Heart right ventricle (tissue), 16 donors: ENCODE results near the gene PSMD10. TPM values are rescaled to one million over a fixed set of nuclear protein-coding genes. Genes with fewer than 3 reads are reported as not detected.

ENCODE experiments used
- ATAC-seq, 8 donors: fragments of 200-7000 bp; cut with Tn5 transposase; one replicate each; pipeline ENCODE4 v1.9.1; 2020; ENCODE audit warnings: mild to moderate bottlenecking in 8 of 8, moderate library complexity in 8 of 8, moderate number of reproducible peaks in 1 of 8
- DNase-seq, 2 donors: peaks; one replicate each; pipeline ENCODE4 v3.0.0-alpha.2; 2020
- H3K27ac ChIP-seq, 10 donors: fragments of 200-600 bp; sonication (generic) in 2 of 10; one replicate each; pipeline versions ENCODE4 v1.5.0 to v1.8.0; 2020 to 2022; ENCODE audit warnings: mild to moderate bottlenecking in 3 of 10
- H3K27me3 ChIP-seq, 7 donors: fragments of 200-600 bp; one replicate each; pipeline ENCODE4 v1.8.0; 2021 to 2022; ENCODE audit warnings: mild to moderate bottlenecking in 2 of 7
- H3K36me3 ChIP-seq, 9 donors: fragments of 200-600 bp; sonication (generic) in 1 of 9; one replicate each; pipeline versions ENCODE4 v1.5.0 to v1.8.0; 2020 to 2022; ENCODE audit warnings: mild to moderate bottlenecking in 2 of 9
- H3K4me1 ChIP-seq, 9 donors: fragments of 200-600 bp; sonication (generic) in 1 of 9; one replicate each; pipeline versions ENCODE4 v1.5.0 to v1.8.0; 2020 to 2022; ENCODE audit warnings: mild to moderate bottlenecking in 4 of 9
- H3K4me3 ChIP-seq, 10 donors: fragments of 200-600 bp; sonication (generic) in 2 of 10; one replicate each; pipeline versions ENCODE4 v1.5.0 to v1.8.0; 2020 to 2022; ENCODE audit warnings: mild to moderate bottlenecking in 7 of 10, moderate library complexity in 2 of 10
- H3K9me3 ChIP-seq, 11 donors: fragments of 200-600 bp in 10 of 11; sonication (generic) in 2 of 11; one replicate each; pipeline versions ENCODE4 v1.5.0 to v1.8.0; 2013 to 2022; ENCODE audit warnings: mild to moderate bottlenecking in 2 of 11, control low read depth in 1 of 11, moderate library complexity in 1 of 11
- WGBS, 2 donors: extraction: QIAGEN DNeasy Blood & Tissue Kit; methylation state at CpG; one replicate each; pipeline ENCODE4 v1.1.7; 2013; ENCODE audit warnings: inconsistent platforms in 1 of 2; 5-methylcytosine and 5-hydroxymethylcytosine counted together
- intact Hi-C, 10 donors: fragments of 100-400 bp; cut with DNase I; formaldehyde crosslinking; loops; one replicate each; pipeline versions ENCODE4 v1.11.1 to v1.14.2; 2022
- polyA plus RNA-seq, 2 donors: library from polyadenylated mRNA; stranded (reverse); fragments of 200-250 nt; gene quantifications; one replicate each; pipeline ENCODE4 v1.2.3, GENCODE V29; 2013
- total RNA-seq, 10 donors: library from RNA; stranded (reverse); fragmentation: NEBNext Ultra II Directional in 3 of 10; extraction: Animal tissue kit (Norgen Biotek cat#: 25700) in 3 of 10; gene quantifications; one replicate each; pipeline versions ENCODE4 v1.2.1 to v1.2.4, GENCODE V29; 2021 to 2023
- TF ChIP-seq, protein P1 (sequence below), 9 donors: fragments of 200-600 bp; sonication (generic) in 2 of 9; IDR thresholded peaks; one replicate each; pipeline versions ENCODE4 v1.5.0 to v1.8.0; 2021 to 2022; ENCODE audit warnings: antibody characterized with exemption in 9 of 9, mild to moderate bottlenecking in 5 of 9, moderate library complexity in 1 of 9
- donor health status: Arrhythmogenic right ventricular cardiomyopathy.
- donor health status: ischemic (EF 13 %, LVEDD 7.1; RV severe dilation, severe dysfunction).
- donor health status: healthy with polysubstance abuse.
- donor health status: DM: no; HTN: yes; CAD: no.
- donor health status: DM: no; HTN: no; CAD: no.
- donor health status: ischemic (EF 25% LVEDD 6.9; RV normal size, moderate dysfunction).
- donor health status: ischemic (EF 25% LVEDD 5.7; RV mildly dilated, moderate dysfunction).
- donor health status: healthy.
- donor health status: DM: yes; HTN: yes; CAD: no.
- donor health status: Ischemic cardiomyopathy.
- donor health status: ischemic (EF 35%, LVEDD 5.7; RV mildly dilated, moderate dysfunction).
- donor health status: nonischemic (EF 11% LVEDD 7.7; RV severe dilation, severe dysfunction).
- donor health status: DM: yes; HTN: yes; CAD: no.
- donor health status: PGD.
- donor health status: ischemic (EF 29% LVEDD 5.4; RV normal size, mild dysfunction).
- donor health status: nonischemic (EF 23%, LVEDD 6.1; RV moderate dilation, normal function).

The PSMD10 gene
- total and polyA plus RNA-seq, 12 donors = 13.9 to 28.0 (median 21.2) TPM

DNA sequence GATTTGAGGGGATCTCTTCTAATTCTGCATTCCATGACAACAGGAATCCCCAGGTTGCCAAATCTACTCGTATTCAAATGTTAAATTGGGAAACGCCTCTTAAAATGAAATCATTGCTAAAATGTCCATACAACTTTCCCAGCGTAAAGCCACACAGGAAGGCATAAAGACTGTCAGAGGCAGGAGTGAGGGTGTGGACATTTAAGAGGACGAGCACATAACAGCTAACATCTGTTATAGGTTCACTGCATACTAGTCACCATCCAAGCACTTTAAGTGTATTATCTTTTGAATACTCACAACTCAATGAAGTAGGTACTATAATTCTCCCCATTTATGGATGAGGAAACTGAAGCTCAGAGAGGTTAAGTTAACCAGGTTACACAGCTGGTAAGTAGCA lies 35.8 kb upstream of the PSMD10 start:
- no peak for ATAC-seq
- Histone ChIP-seq H3K4me3 (no peak overlapping the region), H3K9me3 (no peaks in the 10 kb centered on the region), H3K27me3 (peaks cover 0 to 21% (median 0%) of the 10 kb centered on the region in 7 donors), H3K27ac (peak overlapping the region in 7 of 10 donors; percentile 1 to 64 (median 30)), H3K36me3 (peaks cover 0 to 29% (median 0%) of the 10 kb centered on the region in 9 donors), H3K4me1 (peaks cover 0 to 31% (median 6%) of the 10 kb centered on the region in 9 donors)
- intact Hi-C loops = no loop called here
- 64 to 67% methylated on average over 4 of the region's 4 CpGs for WGBS, 2 donors
- TF ChIP-seq, protein P1, sequence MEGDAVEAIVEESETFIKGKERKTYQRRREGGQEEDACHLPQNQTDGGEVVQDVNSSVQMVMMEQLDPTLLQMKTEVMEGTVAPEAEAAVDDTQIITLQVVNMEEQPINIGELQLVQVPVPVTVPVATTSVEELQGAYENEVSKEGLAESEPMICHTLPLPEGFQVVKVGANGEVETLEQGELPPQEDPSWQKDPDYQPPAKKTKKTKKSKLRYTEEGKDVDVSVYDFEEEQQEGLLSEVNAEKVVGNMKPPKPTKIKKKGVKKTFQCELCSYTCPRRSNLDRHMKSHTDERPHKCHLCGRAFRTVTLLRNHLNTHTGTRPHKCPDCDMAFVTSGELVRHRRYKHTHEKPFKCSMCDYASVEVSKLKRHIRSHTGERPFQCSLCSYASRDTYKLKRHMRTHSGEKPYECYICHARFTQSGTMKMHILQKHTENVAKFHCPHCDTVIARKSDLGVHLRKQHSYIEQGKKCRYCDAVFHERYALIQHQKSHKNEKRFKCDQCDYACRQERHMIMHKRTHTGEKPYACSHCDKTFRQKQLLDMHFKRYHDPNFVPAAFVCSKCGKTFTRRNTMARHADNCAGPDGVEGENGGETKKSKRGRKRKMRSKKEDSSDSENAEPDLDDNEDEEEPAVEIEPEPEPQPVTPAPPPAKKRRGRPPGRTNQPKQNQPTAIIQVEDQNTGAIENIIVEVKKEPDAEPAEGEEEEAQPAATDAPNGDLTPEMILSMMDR (IDR thresholded peaks at IDR 0.05) = no peak
- DNase-seq = no peak

DNA sequence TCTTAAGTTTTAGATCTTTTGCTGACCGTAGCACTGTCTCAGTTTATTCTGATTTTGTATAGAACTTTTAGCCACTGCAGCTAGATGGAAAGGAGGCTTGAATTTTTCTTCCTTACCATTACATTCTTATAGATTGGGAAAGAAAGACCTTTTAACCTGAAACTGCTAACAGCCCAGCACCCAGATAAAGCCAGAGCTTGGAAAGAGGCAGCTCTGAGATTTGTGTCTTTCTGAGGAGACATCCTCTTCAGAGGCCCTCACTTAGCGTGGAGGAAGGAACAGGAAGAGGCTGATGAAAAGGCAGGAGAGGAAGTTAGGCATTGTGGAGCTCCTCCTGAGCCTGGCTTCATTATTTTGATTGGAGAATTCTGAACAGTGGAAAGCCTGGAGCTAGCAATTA lies 35.3 kb upstream of the PSMD10 start:
- intact Hi-C loops = no loop called here
- H3K36me3 ChIP-seq = peaks cover 0 to 25% (median 0%) of the 10 kb centered on the region in 9 donors
- TF ChIP-seq, protein P1 (IDR thresholded peaks at IDR 0.05) = no peak
- DNase-seq = no peak
- H3K27me3 ChIP-seq = peaks cover 0 to 21% (median 0%) of the 10 kb centered on the region in 7 donors
- H3K4me1 ChIP-seq = peaks cover 0 to 36% (median 6%) of the 10 kb centered on the region in 9 donors
- H3K4me3 ChIP-seq = no peak overlapping the region
- no peak for ATAC-seq
- no peaks in the 10 kb centered on the region for H3K9me3 ChIP-seq
- peak overlapping the region in 6 of 10 donors; percentile 1 to 64 (median 32) for H3K27ac ChIP-seq
- 75 to 90% methylated on average over 2 of the region's 2 CpGs for whole genome bisulfite sequencing, 2 donors

DNA sequence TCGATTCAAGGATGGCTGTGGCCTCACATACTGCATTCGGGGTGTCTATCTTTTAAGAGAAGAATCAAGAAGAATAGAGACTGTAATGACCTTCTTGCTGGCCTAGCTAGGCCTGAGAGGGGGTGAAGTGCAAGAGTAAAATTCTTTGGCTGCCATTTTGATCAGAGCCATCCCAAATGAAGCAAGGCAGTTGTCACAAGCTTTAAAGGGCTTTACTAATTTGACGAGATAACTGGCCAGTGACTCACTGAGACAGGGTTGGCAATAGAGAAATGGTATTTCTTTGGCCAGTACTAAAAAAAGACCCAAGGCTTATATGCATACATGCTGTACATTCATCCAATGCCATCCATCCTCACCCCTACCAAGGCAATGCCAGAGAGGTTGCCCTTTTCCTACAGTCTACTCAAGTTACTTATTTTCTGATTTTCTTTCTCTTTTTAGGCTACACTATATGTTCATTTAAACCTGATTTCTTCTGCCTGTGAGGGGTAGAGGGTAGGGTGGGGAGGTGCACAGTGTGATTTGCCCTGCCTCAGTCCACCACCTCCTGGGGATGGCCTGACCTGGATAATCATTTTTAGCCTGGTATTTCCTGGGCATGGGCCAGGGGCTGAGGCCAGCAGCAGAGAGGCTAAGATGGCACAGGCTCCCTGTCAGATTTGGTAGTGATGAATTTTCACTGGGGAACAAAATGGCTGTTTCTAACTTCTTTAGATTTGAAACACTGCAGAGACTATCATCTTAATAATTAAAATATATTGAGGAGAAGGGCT lies 32.4 kb upstream of the PSMD10 start:
- Histone ChIP-seq H3K27ac (peak overlapping the region in 8 of 10 donors; percentile 21 to 77 (median 45)), H3K4me1 (peaks cover 0 to 62% (median 10%) of the 10 kb centered on the region in 9 donors), H3K36me3 (peaks cover 0 to 13% (median 0%) of the 10 kb centered on the region in 9 donors), H3K27me3 (peaks cover 0 to 23% (median 0%) of the 10 kb centered on the region in 7 donors), H3K4me3 (no peak overlapping the region), H3K9me3 (no peaks in the 10 kb centered on the region)
- TF ChIP-seq, protein P1 (IDR thresholded peaks at IDR 0.05) = no peak
- WGBS, 2 donors = 85 to 89% methylated on average over 3 of the region's 3 CpGs
- intact Hi-C loops = no loop called here
- DNase-seq (peak; percentile 13 to 16), ATAC-seq (peak; percentile 34 to 86 (median 69))

DNA sequence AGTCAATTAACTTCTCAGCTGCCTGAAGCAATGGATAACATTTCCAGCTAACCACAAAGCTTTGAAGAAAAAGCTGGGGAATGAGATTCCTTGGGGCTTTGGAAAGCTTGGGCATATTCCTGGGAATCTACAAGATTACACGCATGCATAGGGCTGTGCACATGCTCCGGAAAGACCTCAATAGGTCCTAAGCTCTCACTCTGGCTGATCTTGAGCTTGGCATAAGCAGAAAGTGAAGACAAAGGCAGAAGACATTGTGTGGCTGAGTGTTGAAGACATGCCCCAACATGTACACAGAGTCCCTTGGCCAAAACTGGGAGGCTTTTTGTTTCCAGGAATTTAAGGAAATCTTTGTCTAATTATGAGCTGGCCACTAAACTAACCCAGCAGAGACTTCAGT lies 31.4 kb upstream of the PSMD10 start:
- TF ChIP-seq, protein P1 (IDR thresholded peaks at IDR 0.05) = no peak
- 47 to 80% methylated on average over 2 of the region's 2 CpGs for WGBS, 2 donors
- Histone ChIP-seq H3K36me3 (peaks cover 0 to 13% (median 0%) of the 10 kb centered on the region in 9 donors), H3K27me3 (peaks cover 0 to 23% (median 0%) of the 10 kb centered on the region in 7 donors), H3K4me3 (no peak overlapping the region), H3K27ac (peak overlapping the region in 8 of 10 donors; percentile 15 to 77 (median 44)), H3K9me3 (no peaks in the 10 kb centered on the region), H3K4me1 (peaks cover 0 to 68% (median 10%) of the 10 kb centered on the region in 9 donors)
- intact Hi-C loops = no loop called here
- ATAC-seq (peak in 3 of 8 donors; percentile 26 to 62 (median 31)), DNase-seq (no peak)
